Muscle layer of colon (tissue), 2 donors: ENCODE measurements around the gene NSMF.

ENCODE experiments used
- H3K27ac ChIP-seq: one replicate; pipeline ENCODE4 v1.7.0; 2013; ENCODE audit warnings: low read depth, mild to moderate bottlenecking, low read length, moderate library complexity
- H3K27me3 ChIP-seq, 2 donors: one replicate each; pipeline ENCODE4 v1.7.0; 2013; ENCODE audit warnings: low read length in 2 of 2, mild to moderate bottlenecking in 2 of 2; ENCODE audit not compliant: insufficient read depth in 2 of 2, control insufficient read depth in 1 of 2
- H3K36me3 ChIP-seq: one replicate; pipeline ENCODE4 v1.7.0; 2013; ENCODE audit warnings: mild to moderate bottlenecking, low read length; ENCODE audit not compliant: insufficient read depth
- H3K4me1 ChIP-seq: one replicate; pipeline ENCODE4 v1.7.0; 2013; ENCODE audit warnings: mild to moderate bottlenecking, low read length; ENCODE audit not compliant: insufficient read depth
- H3K4me3 ChIP-seq, 2 donors: one replicate each; pipeline ENCODE4 v1.7.0; 2013; ENCODE audit warnings: low read length in 2 of 2, low read depth in 1 of 2, mild to moderate bottlenecking in 1 of 2, moderate library complexity in 1 of 2
- H3K9ac ChIP-seq: one replicate; pipeline ENCODE4 v1.7.0; 2013; ENCODE audit warnings: low read length
- H3K9me3 ChIP-seq: one replicate; pipeline ENCODE4 v1.7.0; 2013; ENCODE audit warnings: mild to moderate bottlenecking, low read length
- donor health status: abdominal sarcoma.
- donor health status: Adenocarcinoma of cecum.

The NSMF gene

DNA sequence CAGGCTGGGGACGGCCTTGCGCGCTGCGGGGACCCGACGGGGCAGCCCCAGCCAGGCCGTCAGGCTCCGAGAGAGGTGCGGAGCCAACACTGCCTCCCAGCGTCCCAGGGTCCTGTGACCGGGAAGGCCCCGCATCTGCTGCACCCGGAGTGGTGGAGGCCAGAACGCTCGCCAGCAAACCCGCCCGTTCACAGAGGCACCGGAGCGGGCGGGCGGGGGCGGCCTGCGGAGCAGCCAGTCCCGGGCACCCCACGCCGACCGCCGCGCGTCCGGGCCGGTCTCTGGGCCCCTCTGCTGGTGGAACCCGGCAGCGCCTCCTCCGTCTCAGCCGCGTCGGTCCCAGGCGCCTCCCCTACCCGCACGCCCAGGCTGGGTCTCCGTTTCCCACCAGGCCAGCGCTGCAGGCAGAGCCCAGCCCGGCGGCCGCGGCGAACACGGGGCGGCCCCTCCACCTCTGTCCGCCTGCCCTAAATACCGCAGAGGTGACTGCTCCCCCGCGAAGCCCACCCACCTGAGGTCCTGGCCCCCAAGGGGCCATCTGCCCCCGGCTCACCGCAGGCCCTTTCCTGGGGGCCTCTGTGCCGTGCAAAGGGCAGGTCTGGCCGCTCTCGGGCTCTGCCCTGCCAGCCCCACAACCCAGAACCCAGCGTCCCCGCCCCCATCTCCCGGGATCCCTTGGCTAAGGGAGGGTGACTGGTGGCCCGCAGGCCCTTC, 52.1 kb downstream of the NSMF start:
- Histone ChIP-seq H3K27me3 (peaks cover 0 to 7% of the 10 kb centered on the region in 2 donors), H3K4me1 (no peaks in the 10 kb centered on the region), H3K4me3 (peak overlapping the region; percentile 7 to 41), H3K27ac (no peak overlapping the region), H3K36me3 (no peaks in the 10 kb centered on the region), H3K9me3 (no peaks in the 10 kb centered on the region), H3K9ac (no peak overlapping the region)

DNA sequence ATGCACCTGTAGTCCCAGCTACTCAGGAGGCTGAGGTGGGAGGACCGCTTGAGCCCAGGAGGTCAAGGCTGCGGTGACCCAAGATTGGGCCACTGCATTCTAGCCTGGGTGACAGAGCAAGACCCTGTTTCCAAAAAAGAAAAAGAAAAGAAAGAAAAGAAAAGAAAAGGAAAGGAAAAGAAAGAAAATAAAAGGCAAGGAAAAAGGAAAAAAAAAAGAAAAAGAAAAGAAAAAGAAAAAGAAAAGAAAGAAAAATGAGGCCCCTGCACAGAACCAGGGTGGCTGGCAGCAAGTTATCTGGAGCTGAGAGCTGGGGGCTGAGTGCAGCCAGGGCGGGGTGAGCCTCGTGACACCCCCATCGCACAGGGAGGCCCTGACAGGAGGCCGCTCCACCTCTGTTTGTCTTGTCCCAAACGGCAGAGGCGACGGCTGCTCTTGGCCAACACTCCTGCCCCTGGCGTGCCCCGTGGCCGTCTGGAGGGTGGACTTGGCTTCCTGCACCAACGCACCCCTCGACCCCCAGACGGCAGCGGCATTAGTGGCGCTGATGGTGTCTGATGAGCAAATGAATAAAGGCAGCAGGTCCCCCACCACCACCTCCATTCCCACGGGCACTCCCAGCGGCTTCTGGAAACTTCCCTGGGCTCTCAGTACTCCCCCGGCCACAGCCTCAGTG, 52.9 kb downstream of the NSMF start:
- H3K27ac ChIP-seq, result no peak overlapping the region
- H3K9me3 ChIP-seq, result no peaks in the 10 kb centered on the region
- H3K36me3 ChIP-seq, result no peaks in the 10 kb centered on the region
- H3K9ac ChIP-seq, result no peak overlapping the region
- H3K4me1 ChIP-seq, result no peaks in the 10 kb centered on the region
- peak overlapping the region in 1 of 2 donors; percentile 41 for H3K4me3 ChIP-seq
- peaks cover 0 to 7% of the 10 kb centered on the region in 2 donors for H3K27me3 ChIP-seq

DNA sequence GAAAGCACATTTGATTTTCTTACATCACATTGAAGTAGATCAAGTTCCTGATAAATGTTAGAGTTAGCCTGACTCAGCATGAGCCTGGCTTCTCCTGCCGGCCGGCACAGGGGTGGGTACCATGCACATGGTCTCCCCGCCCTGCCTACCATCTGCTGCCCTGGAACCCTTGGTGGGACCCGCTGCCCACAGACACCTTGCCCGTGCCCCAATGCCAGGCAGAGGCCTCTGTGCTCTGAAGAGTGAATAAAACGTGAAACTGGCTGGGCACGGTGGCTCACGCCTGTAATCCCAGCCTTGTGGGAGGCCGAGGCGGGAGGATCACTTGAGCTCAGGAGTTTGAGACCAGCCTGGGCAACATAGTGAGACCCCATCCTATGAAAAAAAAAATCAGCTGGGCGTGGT, 53.5 kb downstream of the NSMF start:
- no peak overlapping the region for H3K27ac ChIP-seq
- H3K4me3 ChIP-seq, result no peak overlapping the region
- no peak overlapping the region for H3K9ac ChIP-seq

DNA sequence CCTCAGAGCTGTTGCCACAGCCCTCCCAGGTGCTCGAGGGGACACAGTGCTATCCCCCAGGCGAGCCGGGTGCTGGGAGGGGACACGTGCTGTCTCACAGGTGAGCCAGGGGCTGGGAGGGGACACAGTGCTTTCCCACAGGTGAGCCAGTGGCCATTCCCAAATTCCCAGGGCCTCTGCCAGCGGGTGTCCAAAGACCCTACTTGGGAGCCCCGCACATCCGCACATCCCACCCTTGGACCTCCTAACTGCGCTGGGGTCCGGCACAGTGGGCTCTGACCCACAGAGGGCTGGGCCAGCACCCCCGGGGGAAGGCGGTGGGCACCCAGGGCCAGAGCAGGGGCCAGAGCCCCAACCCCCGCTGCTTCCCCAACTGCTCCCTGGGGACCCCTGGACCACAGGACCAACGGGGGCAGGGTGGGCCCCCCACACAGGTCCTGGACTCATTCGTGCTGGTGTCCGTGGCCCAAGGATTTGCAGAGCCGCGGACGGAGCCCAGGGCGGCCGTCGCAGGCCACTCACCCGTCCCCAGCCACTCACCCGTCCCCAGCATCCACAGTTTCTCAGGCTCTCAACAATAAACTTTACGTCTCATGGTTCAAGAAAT, 54.1 kb downstream of the NSMF start:
- H3K9me3 ChIP-seq, result no peaks in the 10 kb centered on the region
- H3K36me3 ChIP-seq, result no peaks in the 10 kb centered on the region
- H3K9ac ChIP-seq, result no peak overlapping the region
- H3K4me1 ChIP-seq, result no peaks in the 10 kb centered on the region
- no peak overlapping the region for H3K4me3 ChIP-seq
- H3K27ac ChIP-seq, result no peak overlapping the region
- peaks cover 0 to 7% of the 10 kb centered on the region in 2 donors for H3K27me3 ChIP-seq

More for the DNA sequence above, 53.5 kb downstream of the NSMF start:
- H3K36me3 ChIP-seq, result no peaks in the 10 kb centered on the region
- no peaks in the 10 kb centered on the region for H3K9me3 ChIP-seq
- peaks cover 0 to 7% of the 10 kb centered on the region in 2 donors for H3K27me3 ChIP-seq
- H3K4me1 ChIP-seq, result no peaks in the 10 kb centered on the region

DNA sequence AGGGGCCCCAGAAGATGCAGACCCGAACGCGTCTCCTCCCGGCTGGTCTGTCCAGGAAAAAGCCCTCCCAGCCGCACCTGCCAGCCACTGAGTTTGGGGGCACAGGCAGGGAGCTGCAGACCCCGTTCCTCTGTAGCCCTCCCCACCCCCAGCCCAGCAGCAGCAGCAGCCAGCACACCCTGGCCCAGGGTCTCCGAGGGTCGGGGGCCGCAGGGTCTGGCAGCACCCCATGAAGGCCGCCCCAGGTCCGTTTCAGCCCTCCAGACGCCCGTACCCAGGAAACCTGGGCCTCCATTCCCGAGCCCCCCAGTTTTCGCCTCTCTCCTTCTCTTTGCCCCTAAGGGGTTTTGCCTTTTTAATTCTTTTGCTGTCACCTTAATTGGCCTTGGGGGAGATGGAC, 55.9 kb downstream of the NSMF start:
- Histone ChIP-seq H3K9me3 (no peaks in the 10 kb centered on the region), H3K4me1 (no peaks in the 10 kb centered on the region), H3K27me3 (peaks cover 0 to 7% of the 10 kb centered on the region in 2 donors), H3K4me3 (no peak overlapping the region), H3K9ac (no peak overlapping the region), H3K27ac (no peak overlapping the region), H3K36me3 (no peaks in the 10 kb centered on the region)

DNA sequence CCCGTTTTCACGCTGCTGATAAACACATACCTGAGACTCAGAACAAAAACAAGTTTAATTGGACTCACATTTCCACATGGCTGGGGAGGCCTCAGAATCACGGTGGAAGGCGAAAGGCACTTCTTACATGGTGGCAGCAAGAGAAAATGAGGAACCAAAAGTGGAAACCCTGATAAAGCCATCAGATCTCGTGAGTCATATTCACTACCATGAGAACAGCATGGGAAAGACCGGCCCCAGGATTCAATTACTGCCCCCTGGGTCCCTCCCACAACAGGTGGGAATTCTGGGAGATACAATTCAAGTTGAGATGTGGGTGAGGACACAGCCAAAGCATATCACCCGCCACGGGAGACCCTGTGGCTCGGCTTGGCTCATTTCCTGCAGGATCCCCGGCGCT, 56.4 kb downstream of the NSMF start:
- no peaks in the 10 kb centered on the region for H3K36me3 ChIP-seq
- no peak overlapping the region for H3K27ac ChIP-seq
- H3K4me1 ChIP-seq, result no peaks in the 10 kb centered on the region
- peaks cover 0 to 7% of the 10 kb centered on the region in 2 donors for H3K27me3 ChIP-seq
- H3K9me3 ChIP-seq, result no peaks in the 10 kb centered on the region
- no peak overlapping the region for H3K4me3 ChIP-seq
- no peak overlapping the region for H3K9ac ChIP-seq

DNA sequence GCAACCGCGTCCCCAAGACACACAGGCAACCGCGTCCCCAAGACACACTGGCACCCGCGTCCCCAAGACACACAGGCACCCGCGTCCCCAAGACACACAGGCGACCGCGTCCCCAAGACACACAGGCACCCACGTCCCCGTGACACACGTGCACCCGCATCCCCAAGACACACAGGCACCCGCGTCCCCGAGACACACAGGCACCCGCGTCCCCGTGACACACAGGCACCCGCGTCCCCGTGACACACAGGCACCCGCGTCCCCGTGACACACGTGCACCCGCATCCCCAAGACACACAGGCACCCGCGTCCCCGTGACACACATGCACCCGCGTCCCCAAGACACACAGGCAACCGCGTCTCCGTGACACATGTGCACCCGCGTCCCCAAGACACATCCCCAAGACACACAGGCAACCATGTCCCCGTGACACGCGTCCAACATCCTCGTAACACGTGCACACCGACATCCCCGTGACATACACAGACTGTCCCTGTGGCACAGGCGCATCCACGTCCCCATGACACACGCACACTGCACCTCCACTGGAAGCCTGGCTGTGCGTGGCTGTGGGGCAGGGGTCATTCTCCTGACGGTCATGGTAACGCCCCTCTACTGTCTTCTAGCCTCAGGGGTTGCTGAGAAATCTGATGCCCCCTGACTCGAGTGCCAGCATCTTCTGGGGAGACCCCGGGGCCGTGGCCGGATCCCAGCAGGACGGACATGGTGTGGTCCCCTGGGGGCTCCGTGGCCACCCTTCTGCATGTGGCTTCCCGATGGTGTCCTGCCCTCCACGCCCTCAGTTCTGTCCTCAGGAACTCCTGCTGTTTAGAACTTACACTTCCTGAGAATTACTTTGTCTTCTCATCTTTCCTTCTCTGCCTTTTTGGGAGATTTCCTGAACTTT, 60.3 kb downstream of the NSMF start:
- Histone ChIP-seq H3K27ac (no peak overlapping the region), H3K27me3 (no peaks in the 10 kb centered on the region), H3K9ac (no peak overlapping the region), H3K4me1 (no peaks in the 10 kb centered on the region), H3K4me3 (no peak overlapping the region), H3K36me3 (no peaks in the 10 kb centered on the region), H3K9me3 (no peaks in the 10 kb centered on the region)

DNA sequence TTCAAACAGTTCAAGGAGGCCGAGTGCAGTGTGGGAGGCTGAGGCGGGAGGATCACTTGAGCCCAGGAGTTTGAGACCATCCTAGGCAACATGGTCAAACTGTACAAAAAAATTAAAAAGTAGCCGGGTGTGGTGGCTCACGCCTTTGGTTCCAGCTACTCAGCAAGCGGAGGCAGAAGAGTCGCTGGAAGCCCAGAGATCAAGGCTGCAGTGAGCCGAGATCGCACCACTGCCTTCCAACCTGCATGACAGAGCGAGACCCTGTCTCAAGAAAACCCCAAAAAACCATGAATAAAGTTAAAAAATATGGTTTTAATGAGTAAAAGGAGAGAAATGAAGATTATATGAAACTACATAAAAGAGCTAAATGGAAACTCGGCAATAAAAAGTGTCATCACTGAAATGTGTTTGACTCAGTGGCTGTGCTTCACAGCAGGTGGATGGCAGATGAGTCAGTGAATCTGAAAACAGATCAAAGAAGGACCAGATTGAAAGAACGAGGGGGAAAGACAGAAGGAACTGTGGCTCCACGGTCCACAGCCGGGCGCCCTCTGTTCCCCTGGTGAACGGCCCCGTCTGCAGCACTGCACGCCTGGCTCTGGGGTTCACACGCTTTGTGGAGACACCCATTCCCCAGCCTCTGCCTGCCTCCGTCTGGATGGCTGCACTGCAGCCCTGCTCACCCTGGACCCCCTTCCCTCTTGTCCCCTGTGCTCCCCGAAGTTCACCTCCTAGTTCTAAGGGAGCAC, 61.3 kb downstream of the NSMF start:
- Histone ChIP-seq H3K9ac (no peak overlapping the region), H3K4me1 (no peaks in the 10 kb centered on the region), H3K27me3 (no peaks in the 10 kb centered on the region), H3K27ac (no peak overlapping the region), H3K4me3 (no peak overlapping the region), H3K9me3 (no peaks in the 10 kb centered on the region), H3K36me3 (no peaks in the 10 kb centered on the region)
